GM12874 (cell line): ENCODE results near the gene CDK17.

Experiments
- CTCF ChIP-seq: IDR thresholded peaks from 2 replicates; pipeline ENCODE4 v1.5.1; 2011; ENCODE audit warnings: low read depth, mild to moderate bottlenecking, control low read depth, low read length, moderate library complexity; ENCODE audit not compliant: insufficient read depth

CDK17 gene

DNA sequence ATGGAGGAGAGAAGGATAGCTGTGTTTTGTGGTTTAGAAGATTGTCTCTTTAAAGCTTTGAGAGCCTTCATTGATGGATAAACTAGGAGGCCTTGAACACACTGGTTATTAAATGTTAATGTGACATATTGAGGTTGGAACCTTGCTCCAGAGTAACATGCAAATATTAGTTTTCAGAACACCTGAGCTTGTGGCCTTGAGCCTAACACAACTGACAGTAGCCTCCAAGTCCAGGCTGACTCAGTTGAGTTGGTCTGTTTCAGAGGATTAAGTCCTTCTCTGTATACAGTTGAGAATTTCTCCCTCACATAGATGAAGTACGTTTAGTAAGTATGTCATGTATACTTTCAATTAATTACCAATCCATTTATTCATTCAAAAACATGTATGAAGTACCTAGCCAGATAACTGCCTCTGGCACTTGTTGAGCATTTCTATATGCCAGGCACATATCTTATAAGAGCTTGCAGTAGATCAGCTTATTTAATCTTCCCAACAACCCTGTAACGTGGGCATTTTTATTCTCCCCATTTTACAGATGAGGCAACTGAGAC, 142.6 kb downstream of the CDK17 start:
- TF ChIP-seq CTCF: no peak

GRCh38 chr12:96256672-96257361, 143.4 kb downstream of the CDK17 start:
- TF ChIP-seq CTCF: no peak

DNA sequence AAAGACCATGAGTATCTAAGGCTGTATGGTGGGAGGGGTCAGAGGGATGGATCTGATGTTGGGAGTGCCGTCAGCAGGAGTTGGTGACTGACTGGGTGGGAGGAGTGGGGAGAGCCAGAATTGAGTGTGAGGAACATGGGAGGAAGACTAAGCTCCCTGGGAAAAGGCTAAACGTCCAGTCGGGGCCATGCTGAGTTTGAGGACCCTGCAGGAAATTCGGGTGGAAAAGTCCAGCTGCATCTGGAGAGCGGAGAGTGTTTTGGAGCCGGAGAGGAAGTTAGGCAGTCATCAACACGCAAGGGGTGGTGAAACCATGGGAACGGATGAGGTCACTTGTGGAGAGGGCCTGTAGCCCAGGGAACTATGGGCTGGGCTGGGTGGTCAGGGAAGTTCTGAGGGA, 145.2 kb downstream of the CDK17 start:
- TF ChIP-seq CTCF: no peak

DNA sequence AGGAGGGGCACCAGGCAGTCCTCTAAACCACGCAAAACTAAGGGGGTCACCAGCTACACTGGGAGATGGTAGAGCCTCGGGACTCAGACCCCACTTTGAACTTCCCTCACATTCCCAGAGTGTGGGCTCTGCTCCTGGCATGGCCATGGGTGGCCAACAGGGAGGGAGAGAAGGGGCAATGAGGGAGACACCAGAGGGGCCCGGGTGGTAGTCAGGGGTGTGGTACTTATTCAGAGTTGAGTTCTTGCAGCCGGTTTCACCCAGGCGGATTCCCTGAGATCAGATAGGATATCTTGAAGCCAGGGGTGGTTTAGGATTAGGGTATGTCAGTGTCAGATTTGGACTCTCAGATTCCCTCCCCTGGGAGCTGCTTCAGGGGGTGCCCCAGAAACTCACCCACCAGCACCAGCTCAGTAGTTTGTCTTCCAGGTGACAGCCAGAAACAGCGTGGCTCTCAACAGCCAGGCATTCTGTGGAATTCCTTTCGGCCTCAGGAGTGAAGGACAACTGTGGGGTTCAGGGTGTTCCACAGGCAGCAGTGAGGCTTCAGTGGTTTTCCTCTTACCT, 150.0 kb downstream of the CDK17 start:
- TF ChIP-seq CTCF: no peak

- no peak for TF ChIP-seq CTCF
Observed at GRCh38 chr12:96249196-96250118, 150.8 kb downstream of the CDK17 start.

- TF ChIP-seq CTCF: no peak
Observed at GRCh38 chr12:96248136-96248931, 151.9 kb downstream of the CDK17 start.

DNA sequence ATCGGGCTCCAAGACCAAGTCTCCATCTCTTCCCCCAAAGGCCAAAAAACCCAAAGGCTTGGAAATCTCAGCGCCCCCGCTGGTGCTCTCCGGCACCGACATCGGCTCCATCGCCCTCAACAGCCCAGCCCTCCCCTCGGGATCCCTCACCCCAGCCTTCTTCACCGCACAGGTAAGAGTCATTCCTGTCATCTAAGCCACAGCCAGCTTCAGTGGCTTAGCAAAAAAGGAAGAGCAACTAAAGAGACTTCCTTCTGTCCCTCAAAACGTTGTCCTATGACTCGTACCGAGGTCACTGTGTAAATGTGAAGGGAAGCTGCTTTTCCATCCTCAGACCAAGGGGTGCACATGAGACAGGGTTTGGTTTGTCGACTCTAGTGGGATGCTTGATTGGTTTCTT, 152.7 kb downstream of the CDK17 start:
- TF ChIP-seq CTCF: no peak
